Embryonic facial prominence (tissue), 1 donor: ENCODE data around the gene SLC25A29.
"Not testable (repeated sequence)": the region's sequence is repeated elsewhere in the genome, so short reads cannot be mapped to it uniquely, and the experiment has no call there.

ENCODE experiments used
- DNase-seq: peaks from one replicate; pipeline ENCODE4 v3.0.0-alpha.2; 2016; ENCODE audit errors: extremely low spot score

The SLC25A29 gene

DNA sequence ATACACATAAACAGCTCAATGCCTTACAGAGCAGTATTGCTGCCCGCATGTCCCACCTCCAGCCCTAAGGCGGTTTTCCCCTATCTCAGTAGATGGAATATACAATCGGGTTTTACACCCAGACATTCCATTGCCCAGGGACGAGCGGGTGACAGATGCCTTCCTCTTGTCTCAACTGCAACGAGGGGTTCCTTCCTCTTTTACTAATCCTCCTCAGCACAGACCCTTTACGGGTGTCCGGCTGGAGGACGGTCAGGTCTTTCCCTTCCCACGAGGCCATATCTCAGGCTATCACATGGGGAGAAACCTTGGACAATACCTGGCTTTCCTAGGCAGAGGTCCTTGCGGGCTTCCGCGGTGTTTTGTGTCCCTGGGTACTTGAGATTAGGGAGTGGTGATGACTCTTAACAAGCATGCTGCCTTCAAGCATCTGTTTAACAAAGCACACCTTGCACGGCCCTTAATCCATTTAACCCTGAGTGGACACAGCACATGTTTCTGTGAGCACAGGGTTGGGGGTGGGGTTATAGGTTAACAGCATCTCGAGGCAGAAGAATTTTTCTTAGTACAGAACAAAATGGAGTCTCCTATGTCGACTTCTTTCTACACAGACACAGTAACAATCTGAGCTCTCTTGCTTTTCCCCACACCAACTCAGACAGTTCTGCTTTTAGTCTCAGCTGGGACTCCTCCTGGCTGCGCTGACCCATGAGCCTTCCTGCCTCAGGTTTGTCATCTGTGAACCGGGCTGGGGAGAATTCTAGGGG lies 6.0 kb upstream of the SLC25A29 start:
- DNase-seq = not testable (repeated sequence)

DNA sequence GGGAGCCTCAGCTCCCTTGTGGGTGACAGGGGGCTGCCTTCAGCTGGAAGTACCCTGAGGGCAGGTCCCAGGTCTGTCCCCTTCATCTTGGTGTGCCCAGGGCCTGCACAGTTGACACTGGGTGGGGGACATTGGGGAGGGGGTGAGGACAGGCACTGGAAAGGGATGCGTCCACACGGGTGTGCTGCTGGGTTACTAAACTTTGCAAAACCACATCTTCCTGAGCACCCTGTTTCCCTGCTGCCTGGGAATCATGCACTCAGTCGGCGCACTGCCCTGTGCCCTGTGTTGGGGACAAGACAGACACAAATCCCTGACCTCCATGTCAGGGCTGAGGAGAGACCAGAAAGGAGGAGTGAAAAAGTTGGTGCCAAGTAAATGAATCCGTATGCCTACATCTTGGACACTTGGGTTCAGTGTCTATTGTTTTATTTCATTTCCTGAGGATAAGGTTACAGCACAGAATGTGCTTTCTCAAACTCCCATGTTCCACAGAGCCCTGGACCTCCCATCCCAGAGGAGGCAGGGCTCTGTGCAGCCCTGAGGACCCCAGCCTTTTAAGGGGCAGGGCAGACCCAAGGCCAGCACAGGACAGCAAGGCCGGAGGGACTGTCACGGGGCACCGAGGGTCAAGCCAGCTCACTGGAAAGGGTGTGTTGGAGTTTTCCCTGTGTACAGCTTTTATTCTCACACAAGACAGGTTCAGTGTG lies 2.9 kb upstream of the SLC25A29 start:
- no peak for DNase-seq

- not testable (repeated sequence) for DNase-seq
Measured at GRCh38 chr14:100308427-100308792, 2.2 kb upstream of the SLC25A29 start.

DNA sequence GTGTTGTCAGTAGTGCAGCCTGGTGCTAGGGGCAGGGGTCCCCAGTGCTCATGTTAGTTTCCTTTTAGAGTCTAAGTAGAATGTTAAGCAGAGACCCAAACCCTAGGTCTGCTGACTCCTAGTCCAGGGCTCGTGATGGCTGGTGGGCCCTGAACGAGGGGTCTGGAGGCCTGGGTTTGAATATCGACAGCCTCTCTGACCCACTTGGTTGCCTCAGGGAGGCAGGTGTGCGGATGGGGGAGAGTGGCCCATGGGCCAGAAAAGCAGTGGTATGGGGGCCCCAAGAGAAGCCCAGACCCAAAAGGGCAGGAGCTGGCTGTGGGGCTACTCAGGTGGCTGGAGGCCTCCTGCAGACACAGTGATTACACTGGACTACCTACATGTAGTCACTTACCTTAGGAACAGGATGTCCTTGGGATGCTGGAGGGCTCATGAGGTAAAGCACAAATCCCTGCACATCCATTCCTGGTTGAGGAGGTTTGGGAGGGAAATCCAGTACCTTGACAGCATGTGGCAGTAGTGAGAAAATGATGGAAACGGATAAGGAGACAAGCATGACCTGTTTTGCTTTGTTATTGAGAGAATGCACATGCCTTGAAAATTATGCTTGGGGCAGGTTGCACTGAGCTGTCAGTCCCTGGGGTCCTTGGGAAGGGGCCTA lies 1.7 kb upstream of the SLC25A29 start:
- DNase-seq = no peak

- no peak for DNase-seq
Measured at GRCh38 chr14:100306998-100307765, 938 bp upstream of the SLC25A29 start.

DNA sequence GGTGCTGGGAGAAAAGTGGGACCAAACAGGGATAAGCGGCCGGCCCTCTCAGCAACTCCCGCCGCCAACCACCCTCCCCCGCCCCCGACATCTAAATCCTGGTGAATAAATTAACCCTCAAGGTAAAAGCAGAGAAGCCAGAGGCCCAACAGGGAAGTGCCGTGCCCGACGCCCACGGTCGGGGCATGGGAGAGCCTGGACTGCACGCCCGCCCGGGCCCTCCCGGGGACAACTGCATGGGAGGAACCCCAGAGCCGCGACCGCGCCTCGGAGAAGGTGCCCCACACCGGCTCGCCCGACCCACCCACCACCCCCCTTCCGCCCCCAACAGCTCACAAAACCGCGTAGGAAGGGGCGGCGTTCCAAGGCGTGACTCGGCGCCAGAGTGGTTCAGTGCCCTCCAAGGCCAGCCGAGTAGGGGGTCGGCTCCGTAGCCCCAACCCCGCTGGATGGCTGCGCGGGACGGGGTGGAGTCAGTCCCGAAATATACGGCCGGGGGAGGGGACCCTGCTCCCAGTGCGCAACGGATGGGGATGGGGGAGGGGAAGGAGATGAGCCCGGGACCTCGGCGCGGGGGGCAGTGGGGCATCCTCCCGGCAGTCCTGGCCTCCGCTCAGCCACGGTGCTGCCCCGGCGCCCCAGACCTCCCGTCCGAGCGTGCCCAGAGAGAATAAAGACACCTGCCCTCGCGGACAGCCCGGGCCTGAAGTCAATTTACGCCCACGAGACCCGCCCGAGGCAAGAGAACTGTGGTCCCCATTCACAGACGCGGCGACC lies 732 bp downstream of the SLC25A29 start:
- no peak for DNase-seq

DNA sequence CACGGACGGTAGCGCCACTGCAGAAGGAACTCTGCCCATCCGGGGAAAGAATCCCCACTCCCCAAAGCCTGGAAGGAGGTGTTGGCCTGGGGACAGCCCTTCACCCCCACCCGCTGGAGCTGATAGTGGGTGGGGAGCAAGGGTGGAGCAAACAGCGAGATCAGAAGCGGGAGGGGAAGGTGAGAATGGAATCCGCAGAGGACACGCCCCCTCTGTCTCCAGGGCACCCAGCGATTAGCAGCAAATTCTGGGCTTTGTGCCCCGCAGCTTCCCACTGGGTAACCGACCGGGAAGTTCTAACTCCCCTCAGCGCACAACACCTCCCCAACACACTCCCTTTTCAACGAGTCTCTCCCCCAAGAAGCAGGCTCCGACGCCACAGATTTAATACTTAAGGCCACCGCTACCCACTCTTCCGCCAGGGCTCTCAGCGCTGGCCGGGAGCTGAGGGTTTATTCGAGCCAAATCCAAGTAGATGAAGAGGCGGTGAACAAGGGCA lies 1.4 kb downstream of the SLC25A29 start:
- no peak for DNase-seq

DNA sequence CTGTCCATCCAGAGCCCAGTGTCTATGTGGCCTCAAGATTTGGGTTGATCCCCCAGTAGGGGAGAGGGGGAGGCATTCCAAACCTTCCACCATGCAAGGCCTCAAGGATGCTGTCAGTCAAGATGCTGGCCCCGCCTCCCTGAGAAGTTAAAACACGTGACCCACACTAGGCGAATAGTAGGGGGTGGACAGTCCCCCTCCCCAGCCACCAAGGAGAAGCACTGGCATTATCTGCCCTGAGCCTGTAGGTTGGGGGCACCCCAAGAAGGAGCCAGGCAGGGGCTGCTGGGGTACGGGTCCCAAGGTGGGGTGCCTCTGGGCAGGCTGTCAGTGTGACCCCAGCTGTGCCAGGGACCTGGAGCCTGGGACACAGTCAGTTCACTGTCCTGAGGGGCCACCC lies 2.3 kb downstream of the SLC25A29 start:
- no peak for DNase-seq

DNA sequence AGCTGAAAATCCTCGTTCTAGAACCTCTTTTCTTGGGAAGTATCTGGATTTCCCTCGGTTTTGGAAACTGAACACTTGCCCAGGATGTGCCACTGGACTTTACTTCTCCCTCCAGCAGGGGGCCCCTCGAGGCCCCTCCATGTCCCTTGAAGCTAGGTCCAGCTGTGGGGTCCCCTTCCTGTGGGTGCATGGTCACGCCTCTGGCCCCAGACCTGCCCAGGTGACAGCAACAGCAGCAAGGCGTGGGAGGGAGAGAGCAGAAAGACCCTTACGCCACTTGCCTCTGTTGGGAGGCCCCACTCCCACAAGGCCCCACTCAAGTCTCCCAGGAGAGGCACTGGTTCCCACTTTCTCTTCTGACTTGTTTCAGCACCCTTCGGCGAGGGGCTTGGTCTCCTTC lies 3.1 kb downstream of the SLC25A29 start:
- no peak for DNase-seq

GRCh38 chr14:100302616-100303015 lies 3.6 kb downstream of the SLC25A29 start:
- DNase-seq = no peak

- no peak for DNase-seq
Measured at GRCh38 chr14:100299238-100299560, 7.0 kb downstream of the SLC25A29 start.

GRCh38 chr14:100298551-100299237 lies 7.5 kb downstream of the SLC25A29 start:
- no peak for DNase-seq

GRCh38 chr14:100297320-100298300 lies 8.6 kb downstream of the SLC25A29 start:
- DNase-seq = no peak

DNA sequence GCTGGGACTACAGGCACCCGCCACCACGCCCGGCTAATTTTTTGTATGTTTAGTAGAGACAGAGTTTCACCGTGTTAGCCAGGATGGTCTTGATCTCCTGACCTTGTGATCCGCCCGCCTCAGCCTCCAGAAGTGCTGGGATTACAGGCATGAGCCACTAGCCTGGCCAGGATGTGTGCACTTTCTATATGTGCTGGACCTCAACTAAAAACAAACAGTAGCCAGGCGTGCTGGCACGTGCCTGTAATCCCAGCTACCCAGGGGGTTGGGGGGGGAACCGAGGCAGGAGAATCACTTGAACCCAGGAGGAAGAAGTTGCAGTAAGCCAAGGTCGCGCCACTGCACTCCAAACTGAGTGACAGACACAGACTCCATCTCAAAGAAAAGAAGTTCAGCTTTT lies 9.5 kb downstream of the SLC25A29 start:
- DNase-seq = not testable (repeated sequence)

- DNase-seq = no peak
Measured at GRCh38 chr14:100296106-100296651, 10.1 kb downstream of the SLC25A29 start.

DNA sequence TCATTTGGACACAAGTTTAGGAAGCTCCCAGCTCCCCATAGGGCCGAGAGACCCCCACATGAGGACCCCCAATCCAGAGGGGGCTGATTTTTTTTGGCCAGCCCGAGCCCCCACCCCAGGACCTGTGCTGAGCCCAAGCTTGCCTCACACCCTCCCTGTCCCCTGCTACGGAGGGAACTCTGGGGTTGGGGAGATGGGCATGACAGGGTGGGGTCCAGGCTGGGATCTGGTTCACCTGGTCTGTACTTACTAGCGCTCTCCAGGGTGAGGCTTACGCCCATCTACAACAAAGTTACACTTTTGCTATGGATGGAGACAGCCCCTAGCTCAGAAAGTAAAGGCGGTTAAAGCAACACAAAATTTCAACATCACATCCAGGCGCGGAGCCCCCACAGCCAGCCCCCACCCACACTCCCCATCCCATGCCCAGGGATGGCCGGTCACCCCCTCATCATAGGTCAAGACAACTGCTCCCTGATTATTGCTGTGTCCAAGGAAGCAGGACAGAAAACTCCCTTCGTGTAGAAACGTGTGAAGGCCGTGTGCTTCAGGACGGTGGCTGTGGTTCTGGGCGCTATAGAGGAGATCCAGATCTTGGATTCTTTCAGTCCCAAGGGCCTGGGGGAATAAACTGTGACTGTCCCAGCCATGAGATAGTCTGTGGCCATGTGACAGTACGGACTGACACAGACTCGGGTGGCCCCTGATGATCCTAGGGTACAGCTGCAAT lies 10.7 kb downstream of the SLC25A29 start:
- no peak for DNase-seq

DNA sequence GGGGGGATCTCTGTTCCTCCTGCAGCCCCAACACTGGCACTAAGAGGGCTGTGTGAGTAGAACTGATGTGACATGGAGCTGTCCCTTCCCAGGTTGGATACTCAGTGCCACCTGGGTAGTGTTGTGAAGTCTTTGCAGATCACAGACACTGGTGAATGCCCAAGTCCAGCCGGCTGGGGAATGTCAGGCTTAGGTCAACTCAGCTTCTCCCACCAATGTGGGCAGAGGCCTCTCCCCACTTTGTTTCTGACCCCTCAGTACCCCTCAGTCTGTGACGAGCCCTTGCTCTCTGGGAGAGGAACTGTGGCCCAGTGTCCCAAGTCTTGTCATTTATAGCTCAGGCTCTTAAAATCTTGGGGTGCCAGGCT lies 11.3 kb downstream of the SLC25A29 start:
- DNase-seq = no peak

DNA sequence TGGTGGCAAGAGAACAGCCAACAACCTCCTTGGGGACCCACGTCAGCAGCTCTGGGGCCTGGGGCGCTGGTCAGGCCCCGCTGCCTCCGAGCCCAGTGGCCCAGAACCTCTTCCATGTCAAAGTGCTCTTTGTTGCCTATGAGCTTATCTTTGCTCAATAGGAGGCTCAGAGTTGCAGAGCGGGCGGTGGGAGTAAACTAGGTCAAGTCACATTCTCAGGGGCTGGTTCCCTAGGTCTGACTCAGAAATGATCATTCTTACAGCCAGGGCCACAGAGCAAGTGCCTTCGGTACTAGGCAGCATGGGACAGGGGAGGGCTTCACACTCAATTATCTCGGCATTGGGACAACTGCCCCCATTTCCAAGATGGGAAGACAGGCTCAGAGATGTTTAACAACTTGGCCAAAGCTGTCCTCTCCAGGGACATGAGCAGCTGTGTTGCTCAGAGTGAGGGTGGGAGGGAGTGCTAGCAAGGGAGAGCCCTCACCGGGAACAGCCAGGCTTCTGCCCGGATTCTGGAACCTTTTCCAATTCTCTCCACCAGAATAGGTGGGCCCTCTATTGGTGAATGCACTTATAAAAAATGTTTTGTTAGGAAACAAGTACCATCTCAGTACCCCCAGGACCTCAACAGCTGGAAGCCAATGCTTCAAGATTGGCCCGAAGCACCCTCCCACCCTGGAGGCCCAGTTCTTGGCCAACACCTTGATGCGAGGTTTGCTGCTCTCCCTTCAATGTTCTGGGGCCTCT lies 11.9 kb downstream of the SLC25A29 start:
- no peak for DNase-seq
